GM06990 (cell line): Measurements from ENCODE around the gene MUC5AC.

Source experiments
- DNase-seq: peaks from one replicate; pipeline ENCODE4 v3.0.0-alpha.2; 2011; ENCODE audit not compliant: insufficient read length; ENCODE audit errors: extremely low read depth
- H3K27me3 ChIP-seq: replicated peaks from 2 replicates; pipeline ENCODE4 v1.6.0; 2011; ENCODE audit warnings: low read length; ENCODE audit not compliant: control insufficient read depth, insufficient read depth
- H3K36me3 ChIP-seq: 2 replicates; pipeline ENCODE4 v1.5.1; 2011; ENCODE audit warnings: low read length; ENCODE audit not compliant: control insufficient read depth, insufficient read depth
- H3K4me3 ChIP-seq: replicated peaks from 2 replicates; pipeline ENCODE4 v1.5.1; 2011; ENCODE audit warnings: low read depth, mild to moderate bottlenecking, control low read depth, low read length
- TF ChIP-seq, protein P1 (sequence below): IDR thresholded peaks from 2 replicates; pipeline ENCODE4 v1.5.1; 2011; ENCODE audit warnings: low read length, control low read depth, mild to moderate bottlenecking, inconsistent platforms; ENCODE audit not compliant: insufficient read depth, poor library complexity, severe bottlenecking

Gene MUC5AC

GRCh38 chr11:1149545-1149944, 8.2 kb upstream of the MUC5AC start:
- no peaks in the 10 kb centered on the region for H3K27me3 ChIP-seq
- H3K36me3 ChIP-seq: no peaks in the 10 kb centered on the region
- TF ChIP-seq, protein P1, sequence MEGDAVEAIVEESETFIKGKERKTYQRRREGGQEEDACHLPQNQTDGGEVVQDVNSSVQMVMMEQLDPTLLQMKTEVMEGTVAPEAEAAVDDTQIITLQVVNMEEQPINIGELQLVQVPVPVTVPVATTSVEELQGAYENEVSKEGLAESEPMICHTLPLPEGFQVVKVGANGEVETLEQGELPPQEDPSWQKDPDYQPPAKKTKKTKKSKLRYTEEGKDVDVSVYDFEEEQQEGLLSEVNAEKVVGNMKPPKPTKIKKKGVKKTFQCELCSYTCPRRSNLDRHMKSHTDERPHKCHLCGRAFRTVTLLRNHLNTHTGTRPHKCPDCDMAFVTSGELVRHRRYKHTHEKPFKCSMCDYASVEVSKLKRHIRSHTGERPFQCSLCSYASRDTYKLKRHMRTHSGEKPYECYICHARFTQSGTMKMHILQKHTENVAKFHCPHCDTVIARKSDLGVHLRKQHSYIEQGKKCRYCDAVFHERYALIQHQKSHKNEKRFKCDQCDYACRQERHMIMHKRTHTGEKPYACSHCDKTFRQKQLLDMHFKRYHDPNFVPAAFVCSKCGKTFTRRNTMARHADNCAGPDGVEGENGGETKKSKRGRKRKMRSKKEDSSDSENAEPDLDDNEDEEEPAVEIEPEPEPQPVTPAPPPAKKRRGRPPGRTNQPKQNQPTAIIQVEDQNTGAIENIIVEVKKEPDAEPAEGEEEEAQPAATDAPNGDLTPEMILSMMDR: no peak
- no peak for DNase-seq
- H3K4me3 ChIP-seq: no peak overlapping the region

DNA sequence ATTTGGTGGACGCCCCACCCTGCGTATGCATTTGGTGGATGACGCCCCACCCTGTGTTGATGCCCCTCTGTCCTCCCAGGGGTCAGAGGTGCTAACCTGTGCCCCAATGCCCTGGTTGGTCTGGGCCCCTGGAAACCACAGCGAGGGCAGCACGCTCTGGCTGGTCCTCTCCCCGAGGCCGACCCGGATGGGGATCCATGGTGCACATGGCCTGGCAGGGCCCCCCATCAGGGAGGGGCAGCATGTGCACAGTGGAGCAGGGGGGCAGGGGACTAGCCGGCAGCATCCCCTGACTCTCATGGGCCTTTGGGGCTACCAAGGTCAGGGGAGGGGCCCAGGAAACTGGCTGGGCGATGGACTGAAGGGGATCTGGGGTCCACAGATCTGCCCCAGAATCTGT, 7.6 kb upstream of the MUC5AC start:
- no peak overlapping the region for H3K4me3 ChIP-seq
- DNase-seq: no peak
- no peaks in the 10 kb centered on the region for H3K36me3 ChIP-seq
- no peaks in the 10 kb centered on the region for H3K27me3 ChIP-seq
- TF ChIP-seq, protein P1: no peak

DNA sequence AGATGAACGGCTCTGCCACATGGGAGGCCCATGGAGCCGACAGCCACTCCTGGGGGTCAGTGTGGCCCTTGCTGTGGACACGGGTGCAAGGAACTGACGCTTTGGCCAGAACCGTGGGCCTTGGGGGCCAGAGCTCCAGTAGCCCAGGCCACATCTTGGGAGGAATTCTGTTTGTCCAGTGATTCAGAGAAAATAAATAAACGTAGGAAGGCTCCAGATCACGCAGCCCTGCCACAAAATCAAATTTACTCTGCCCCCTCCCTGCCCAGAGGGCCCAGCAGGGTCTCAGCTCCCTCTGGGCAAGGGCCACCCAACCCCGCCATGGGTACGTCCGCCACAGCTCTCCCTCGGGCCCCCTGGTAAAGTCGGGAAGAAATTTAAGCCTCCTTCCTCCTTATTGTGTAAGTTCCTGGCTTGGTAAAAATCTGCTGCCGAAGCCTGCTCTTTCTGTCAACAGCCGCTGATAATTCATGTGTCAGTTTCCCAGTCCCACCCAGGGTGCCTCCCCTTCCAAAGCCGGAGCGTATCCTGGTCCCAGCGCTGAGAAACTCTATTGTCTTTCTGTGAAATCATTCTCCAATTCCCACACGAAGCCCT, 6.9 kb upstream of the MUC5AC start:
- Histone ChIP-seq H3K4me3 (no peak overlapping the region), H3K36me3 (no peaks in the 10 kb centered on the region), H3K27me3 (no peaks in the 10 kb centered on the region)
- TF ChIP-seq, protein P1: no peak
- DNase-seq: no peak

- H3K4me3 ChIP-seq: no peak overlapping the region
- TF ChIP-seq, protein P1: no peak
- no peak for DNase-seq
Measured at GRCh38 chr11:1151366-1152315, 6.1 kb upstream of the MUC5AC start.

GRCh38 chr11:1152316-1153104, 5.2 kb upstream of the MUC5AC start:
- Histone ChIP-seq H3K36me3 (no peaks in the 10 kb centered on the region), H3K4me3 (no peak overlapping the region), H3K27me3 (no peaks in the 10 kb centered on the region)
- TF ChIP-seq, protein P1: no peak
- DNase-seq: peak; percentile 42

More at GRCh38 chr11:1151366-1152315, 6.1 kb upstream of the MUC5AC start:
- H3K27me3 ChIP-seq: no peaks in the 10 kb centered on the region
- no peaks in the 10 kb centered on the region for H3K36me3 ChIP-seq
